HG03095 (cell line): ENCODE data around the gene CPNE6.
"Not testable (repeated sequence)": the region's sequence is repeated elsewhere in the genome, so short reads cannot be mapped to it uniquely, and the experiment has no call there.

Experiments used
- ATAC-seq: cut with Tn5 transposase; IDR thresholded peaks from one replicate; pipeline ENCODE4 v1.9.1; 2021; ENCODE audit warnings: moderate library complexity; ENCODE audit not compliant: unreplicated experiment

Gene CPNE6

GRCh38 chr14:24071144-24071697 is at the start of gene CPNE6:
TSS of gene CPNE6 (plus strand) at chr14:24071562. CDS start at chr14:24072937, 1,375 bp downstream.
- ATAC-seq = no peak

- not testable (repeated sequence) for ATAC-seq
Measured at GRCh38 chr14:24024939-24025418, 46.4 kb upstream of the CPNE6 start.

DNA sequence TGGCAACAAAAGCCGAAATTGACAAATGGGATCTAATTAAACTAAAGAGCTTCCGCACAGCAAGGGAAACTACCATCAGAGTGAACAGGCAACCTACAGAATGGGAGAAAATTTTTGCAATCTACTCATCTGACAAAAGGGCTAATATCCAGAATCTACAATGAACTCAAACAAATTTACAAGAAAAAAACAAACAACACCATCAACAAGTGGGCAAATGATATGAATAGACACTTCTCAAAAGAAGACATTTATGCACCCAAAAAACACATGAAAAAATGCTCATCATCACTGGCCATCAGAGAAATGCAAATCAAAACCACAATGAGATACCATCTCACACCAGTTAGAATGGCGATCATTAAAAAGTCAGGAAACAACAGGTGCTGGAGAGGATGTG is 41.7 kb upstream of the CPNE6 start:
- ATAC-seq = not testable (repeated sequence)

DNA sequence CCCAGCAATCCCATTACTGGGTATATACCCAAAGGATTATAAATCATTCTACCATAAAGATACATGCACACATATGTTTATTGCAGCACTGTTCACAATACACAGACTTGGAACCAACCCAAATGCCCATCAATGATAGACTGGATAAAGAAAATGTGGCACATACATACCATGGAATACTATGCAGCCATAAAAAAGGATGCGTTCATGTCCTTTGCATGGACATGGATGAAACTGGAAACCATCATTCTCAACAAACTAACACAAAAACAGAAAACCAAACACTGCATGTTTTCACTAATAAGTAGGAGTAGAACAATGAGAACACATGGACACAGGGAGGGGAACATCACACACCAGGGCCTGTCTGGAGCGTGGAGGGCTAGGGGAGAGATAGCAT is 40.0 kb upstream of the CPNE6 start:
- ATAC-seq = not testable (repeated sequence)

GRCh38 chr14:24032727-24033418 is 38.5 kb upstream of the CPNE6 start:
- ATAC-seq = no peak

GRCh38 chr14:24035769-24036168 is 35.6 kb upstream of the CPNE6 start:
- ATAC-seq = peak; percentile 8

DNA sequence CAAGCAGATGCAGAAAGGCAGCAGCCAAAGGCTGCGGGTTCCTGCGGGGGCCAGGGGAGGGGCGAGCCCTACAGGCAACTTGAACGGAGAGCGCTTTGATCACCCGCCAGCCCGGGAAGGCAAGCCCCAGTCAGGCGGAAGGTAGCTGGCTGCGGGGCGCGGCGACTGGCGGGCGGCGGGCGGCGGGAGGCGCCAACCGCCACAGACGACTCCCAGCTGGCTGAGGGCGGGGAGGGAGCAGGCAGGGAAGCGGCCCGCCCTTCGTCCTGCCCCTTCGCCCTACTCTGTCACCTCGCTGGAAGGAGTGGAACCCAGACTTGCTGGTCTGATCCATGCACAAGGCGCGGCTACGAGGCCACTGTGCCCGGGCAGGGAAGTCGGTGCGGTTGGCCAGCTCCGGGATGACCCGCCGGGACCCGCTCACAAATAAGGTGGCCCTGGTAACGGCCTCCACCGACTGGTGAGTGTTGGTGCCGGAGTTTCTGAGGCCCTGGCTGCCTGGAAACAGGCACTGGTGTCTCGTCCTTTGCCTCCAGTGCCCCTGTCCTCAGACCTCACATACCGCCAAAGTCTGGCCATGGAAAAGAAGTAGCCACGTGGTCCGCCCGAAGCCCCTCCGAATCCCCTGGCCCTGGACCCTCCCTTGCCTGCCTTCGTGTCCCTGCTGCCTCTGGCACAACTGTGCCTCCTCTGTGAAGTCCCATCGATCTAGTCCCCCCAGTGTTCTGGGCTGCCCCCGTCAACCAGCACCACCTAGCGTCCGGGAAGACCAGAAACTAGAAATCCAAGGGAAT is 35.0 kb upstream of the CPNE6 start:
- peak; percentile 49 for ATAC-seq

DNA sequence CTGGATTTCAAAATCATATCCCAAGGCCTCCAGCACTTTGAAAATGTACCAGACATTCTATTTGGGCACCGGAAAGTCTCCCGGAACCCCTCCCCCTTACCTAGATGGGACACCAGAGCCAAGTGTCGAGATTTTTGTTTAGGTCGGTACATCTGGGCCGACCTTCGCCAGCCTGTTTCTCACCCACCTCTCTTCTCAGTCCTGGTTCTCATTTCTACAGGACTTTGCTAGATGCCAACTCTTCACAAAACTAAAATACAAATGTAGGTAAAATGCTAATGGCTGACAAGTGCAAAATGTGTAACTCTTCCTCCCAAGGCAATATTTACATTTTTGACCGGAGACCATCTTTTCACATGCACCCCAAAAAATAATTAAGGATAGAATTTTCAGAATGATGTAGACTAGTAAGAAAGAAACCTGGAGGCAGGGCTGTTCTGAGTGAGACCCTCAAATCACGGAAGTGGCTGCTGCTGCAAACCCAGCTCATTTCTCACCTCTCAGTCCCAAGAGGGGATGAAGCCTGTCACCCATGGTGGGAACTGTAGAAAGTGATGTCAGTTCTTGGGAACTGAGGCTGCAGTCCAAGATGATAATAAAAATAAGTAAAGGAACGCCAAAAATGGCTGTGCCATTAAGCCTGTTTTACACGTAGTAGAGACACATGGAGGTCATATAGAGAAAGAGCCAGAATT is 34.3 kb upstream of the CPNE6 start:
- not testable (repeated sequence) for ATAC-seq

- ATAC-seq = no peak
Measured at GRCh38 chr14:24037658-24038037, 33.7 kb upstream of the CPNE6 start.

GRCh38 chr14:24038686-24039085 is 32.7 kb upstream of the CPNE6 start:
- no peak for ATAC-seq

- no peak for ATAC-seq
Measured at GRCh38 chr14:24040692-24041091, 30.7 kb upstream of the CPNE6 start.

DNA sequence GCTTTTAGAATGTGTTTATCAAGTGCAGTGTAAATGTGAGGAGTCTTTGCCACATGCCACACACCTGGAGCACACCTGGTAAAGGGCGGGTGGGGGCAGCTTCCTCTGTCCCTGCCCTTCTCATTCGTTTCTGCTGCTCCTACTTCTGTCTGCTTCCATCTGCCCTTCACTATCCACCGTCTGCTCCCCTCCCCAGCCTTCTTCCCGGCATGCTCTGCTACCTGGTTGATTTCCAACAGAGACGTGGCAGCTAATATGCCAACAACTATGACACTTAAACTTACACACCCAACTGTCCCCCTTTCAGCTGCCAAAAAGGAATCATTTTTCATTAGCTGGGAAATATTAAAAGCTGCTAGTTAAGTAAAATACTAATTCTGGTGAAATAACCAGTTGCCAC is 28.6 kb upstream of the CPNE6 start:
- no peak for ATAC-seq

DNA sequence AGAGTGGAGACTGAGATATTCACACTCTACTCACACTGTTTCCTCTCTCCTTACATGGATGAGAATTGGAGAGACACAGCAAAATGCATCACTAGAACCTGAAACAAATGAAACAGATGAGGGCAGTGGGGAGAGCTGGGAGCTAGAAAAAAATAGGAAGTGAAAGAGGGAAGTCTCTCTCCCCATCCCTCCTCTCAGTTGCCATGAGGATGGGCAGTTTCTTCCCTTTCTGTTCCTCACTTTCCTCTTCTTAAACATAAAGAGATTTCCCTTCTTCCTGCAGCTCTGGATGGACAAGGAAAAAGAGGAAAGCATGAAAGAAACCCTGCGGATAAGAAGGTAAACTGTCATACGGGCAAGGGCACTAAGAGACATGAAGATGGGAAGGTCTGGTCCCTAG is 22.4 kb upstream of the CPNE6 start:
- not testable (repeated sequence) for ATAC-seq

DNA sequence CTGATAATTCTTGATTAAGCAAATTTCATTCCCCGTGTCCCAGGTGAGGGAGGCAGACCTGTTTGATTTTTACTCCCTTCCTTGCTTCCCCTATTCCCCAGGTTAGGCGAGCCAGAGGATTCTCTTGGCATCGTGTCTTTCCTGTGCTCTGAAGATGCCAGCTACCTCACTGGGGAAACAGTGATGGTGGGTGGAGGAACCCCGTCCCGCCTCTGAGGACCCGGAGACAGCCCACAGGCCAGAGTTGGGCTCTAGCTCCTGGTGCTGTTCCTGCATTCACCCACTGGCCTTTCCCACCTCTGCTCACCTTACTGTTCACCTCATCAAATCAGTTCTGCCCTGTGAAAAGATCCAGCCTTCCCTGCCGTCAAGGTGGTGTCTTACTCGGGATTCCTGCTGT is 20.6 kb upstream of the CPNE6 start:
- ATAC-seq = not testable (repeated sequence)

GRCh38 chr14:24051176-24051788 is 20.1 kb upstream of the CPNE6 start:
- ATAC-seq = peak; percentile 13

DNA sequence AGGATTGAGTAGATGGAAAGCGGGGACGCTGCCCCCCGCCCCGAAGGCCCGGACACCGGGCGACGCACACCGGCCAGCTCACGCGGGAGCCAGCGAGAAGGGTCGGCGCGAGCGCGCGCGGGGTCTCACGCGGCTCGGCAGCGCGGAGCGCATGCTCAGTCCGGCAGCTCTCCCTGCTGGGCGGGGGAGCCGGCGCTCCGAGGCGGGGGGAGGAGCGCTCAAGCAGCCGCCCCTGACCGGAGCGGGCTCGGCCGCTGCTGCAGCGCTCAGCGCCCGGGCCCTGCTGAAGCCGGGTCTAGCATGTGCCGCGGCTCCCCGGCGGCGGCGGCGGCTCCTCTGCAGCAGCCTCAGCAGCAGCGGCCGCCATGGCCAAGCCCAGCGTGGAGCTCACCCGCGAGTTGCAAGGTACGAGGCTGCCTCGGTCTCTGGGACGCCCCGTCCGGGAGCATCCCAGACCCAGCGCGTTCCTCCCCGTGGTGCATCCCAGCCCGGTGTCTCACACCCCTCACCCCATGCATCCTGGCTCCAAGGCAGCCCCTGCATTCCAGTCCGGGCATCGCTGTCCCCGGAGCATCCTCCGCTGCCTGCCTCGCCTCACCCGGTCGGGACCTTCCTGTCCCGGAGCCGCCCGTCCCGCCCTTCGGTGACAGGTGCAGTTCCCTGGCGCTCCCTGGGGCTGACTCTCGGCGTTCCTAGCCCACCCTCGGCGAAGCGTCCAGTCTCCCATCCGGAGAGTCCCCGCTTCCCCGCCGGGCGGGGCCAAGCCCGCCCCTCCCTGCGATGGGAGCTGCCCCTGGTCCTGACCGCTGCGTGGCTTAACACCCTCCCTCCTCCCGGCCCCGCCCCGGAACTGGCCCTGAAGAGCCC is 19.3 kb upstream of the CPNE6 start, which contains the start of gene CARMIL3:
TSS of gene CARMIL3 (plus strand) at position 221 of the 867 bp plus-strand sequence. CDS start at position 366, 145 bp downstream.
- ATAC-seq = peak; percentile 63

- ATAC-seq = no peak
Measured at GRCh38 chr14:24052656-24053547, 18.5 kb upstream of the CPNE6 start.

GRCh38 chr14:24053548-24054323 is 17.6 kb upstream of the CPNE6 start:
- ATAC-seq = no peak
